LoVo (cell line): ENCODE measurements around the gene MYH11.

ENCODE experiments used
- DNase-seq: peaks from one replicate; pipeline ENCODE4 v3.0.0-alpha.2; 2016; ENCODE audit warnings: low spot score

The MYH11 gene

GRCh38 chr16:15856901-15857698 is at the start of gene MYH11:
Gene MYH11, minus strand, starts transcription at chr16:15857028. Its CDS starts 18,776 bp downstream, at chr16:15838252.
- DNase-seq, result no peak

DNA sequence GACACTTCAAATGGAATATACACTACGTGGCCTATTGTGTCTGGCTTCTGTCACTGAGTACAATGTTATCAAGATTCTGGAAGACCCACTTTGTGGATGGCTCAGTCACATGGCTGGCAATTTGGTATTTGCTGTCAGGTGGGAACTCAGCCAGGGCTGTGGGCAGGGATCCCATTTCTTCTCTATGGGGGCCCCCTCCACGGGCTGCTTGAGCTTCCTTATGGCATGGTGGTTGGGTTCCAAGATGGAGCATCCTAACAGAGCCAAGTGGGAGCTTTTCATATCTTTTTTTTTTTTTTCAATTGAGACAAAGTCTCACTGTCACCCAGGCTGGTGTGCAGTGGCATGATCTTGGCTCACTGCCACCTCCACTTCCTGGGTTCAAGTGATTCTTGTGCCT is 49.6 kb upstream of the MYH11 start:
- DNase-seq, result no peak

GRCh38 chr16:15903960-15904359 is 47.1 kb upstream of the MYH11 start:
- no peak for DNase-seq

DNA sequence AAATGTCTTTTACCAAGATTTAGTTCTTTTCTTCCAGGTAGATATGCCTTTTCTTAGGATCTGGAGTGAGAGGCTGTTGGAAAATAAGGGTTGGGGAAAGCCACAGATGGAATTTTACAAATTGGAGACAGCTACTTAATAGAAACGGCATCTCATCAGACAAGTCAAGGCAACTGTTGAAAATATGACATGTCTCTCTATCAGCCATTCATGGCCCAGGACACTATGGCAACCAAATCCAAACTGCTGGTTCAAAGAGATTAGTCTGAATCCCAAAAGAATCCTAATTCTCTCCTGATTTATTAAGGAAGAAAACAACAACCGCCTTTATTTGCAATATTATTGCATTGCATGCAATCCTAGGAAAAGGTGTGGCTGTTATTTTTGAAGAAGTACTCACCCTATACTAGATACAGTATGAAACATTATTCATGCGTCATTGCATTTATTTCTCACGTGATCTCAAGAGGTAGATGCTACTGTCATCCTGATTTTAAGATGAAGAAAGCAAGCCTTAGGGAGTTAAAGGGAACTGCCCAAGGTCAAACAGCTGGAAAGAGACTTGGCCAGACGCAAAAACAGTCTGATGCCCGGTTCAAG is 44.2 kb upstream of the MYH11 start:
- no peak for DNase-seq

- DNase-seq, result no peak
Observed at GRCh38 chr16:15900357-15900756, 43.5 kb upstream of the MYH11 start.

DNA sequence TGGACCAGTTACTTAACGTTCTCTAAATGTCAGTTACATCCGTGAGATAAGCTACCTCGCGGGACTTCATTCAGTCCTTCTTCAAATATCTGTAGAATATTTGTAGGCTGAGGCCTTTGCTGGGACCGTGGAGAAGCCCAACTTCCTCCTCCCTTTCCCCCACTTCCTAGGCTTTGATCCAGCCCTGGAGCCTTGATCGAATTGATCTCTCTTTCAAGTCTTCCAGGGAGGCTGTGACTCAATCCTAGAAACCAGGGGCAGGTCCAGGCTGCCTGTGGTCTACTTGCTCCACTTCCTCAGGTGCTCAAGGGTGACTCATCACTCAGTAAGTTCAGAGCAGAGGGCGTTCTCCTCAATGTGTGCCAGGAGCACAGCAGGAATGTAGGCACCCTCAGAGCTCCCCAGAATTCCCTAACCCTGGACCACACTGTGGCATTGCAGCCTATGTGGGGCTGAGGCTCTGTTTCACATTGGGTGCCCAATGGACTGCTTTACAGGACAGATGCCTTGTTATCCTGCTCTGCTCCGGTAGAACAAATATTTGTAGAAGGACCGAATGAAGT is 42.8 kb upstream of the MYH11 start:
- DNase-seq, result peak; percentile 97

DNA sequence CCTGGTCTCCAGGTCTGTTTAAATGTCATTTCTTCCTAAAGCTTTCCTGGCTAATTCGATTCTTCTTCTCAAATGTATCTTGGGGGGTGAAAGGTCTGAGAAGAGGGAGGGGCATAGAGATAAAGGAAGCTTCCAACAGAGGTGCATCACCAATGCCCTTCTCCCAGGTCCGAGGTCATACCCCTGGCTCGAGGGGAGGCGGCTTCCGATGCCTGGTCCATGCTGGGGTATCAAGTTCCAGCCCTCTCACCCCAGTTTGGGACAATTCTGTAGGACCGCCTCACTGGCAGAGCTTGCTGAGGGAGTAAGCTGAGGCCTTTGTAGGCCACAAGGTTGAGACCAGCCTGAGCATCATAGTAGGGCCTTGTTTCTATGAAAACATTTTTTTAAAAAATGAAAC is 41.8 kb upstream of the MYH11 start:
- DNase-seq, result no peak

GRCh38 chr16:15897834-15898254 is 41.0 kb upstream of the MYH11 start:
- DNase-seq, result no peak

- DNase-seq, result no peak
Observed at GRCh38 chr16:15897121-15897780, 40.4 kb upstream of the MYH11 start.

DNA sequence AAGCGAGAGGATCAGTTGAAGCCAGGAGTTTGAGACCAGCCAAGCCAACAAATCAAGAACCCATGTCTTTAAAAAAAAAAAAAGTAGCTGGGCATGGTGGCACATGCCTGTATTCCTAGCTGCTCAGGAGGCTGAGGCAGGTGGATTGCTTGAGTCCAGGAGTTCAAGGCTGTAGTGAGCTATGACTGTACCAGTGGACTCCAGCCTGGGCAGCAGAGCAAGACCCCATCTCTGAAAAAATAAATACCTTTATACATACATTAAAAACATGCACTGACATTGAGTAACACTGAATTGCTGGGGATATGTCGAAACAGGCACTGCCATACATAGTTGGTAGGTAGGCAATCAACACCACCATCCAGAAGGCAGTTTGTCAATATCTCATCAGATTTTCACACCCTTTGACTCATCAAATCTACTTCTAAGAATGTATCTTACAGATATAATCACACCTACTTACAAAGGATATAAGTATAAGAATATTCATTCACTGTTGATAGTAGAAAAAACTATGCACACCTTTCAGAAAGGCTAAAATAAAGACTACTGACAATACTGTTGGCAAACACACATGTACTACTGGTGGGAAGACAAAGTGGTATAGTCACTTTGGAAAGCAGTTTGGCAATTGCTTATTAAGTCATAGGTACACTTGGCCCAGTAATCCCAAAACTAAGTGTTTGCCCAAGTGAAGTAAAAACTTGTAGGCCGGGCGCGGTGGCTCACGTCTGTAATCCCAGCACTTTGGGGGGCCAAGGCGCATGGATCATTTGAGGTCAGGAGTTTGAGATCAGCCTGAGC is 37.9 kb upstream of the MYH11 start:
- DNase-seq, result no peak

DNA sequence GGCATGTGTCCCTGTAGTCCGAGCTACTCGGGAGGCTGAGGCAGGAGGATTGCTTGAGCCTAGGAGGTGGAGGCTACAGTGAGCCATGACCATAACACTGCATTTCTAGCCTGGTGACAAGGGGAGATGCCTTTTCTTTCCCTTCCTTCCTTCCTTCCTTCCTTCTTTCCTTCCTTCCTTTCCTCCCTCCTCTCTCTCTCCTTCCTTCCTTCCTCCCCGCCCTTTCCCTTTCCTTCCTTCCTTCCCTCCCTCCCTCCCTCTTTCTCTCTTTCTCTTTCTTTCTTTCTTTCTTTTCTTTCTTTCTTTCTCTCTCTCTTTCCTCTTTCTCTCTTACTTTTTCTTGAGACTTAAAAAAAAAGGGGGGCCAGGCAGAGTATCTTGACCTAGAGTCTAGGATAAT is 34.7 kb upstream of the MYH11 start:
- DNase-seq, result no peak

- peak; percentile 99 for DNase-seq
Observed at GRCh38 chr16:15888072-15888976, 31.5 kb upstream of the MYH11 start, which contains the start of gene CEP20. Gene CEP20, minus strand, starts transcription at chr16:15888603. Its CDS starts 18 bp downstream, at chr16:15888585.

- DNase-seq, result no peak
Observed at GRCh38 chr16:15887283-15887682, 30.5 kb upstream of the MYH11 start.

- DNase-seq, result no peak
Observed at GRCh38 chr16:15886078-15886477, 29.2 kb upstream of the MYH11 start.

- no peak for DNase-seq
Observed at GRCh38 chr16:15885560-15886001, 28.8 kb upstream of the MYH11 start.

DNA sequence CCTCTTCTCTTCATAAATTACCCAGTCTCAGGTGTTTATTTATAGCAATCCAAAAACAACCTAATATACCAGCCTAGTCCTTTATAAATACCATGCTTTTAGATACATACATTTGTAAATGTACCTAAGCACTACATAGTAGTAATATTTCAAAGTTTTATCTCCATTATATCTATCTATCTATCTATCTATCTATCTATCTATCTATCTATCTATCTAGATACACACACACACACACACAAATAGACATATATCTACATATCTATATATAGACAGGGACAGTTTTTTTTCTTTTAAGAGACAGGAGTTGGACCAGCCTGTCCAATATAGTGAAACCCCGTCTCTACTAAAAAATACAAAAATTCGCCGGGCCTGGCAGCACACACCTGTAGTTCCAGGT is 25.7 kb upstream of the MYH11 start:
- no peak for DNase-seq

DNA sequence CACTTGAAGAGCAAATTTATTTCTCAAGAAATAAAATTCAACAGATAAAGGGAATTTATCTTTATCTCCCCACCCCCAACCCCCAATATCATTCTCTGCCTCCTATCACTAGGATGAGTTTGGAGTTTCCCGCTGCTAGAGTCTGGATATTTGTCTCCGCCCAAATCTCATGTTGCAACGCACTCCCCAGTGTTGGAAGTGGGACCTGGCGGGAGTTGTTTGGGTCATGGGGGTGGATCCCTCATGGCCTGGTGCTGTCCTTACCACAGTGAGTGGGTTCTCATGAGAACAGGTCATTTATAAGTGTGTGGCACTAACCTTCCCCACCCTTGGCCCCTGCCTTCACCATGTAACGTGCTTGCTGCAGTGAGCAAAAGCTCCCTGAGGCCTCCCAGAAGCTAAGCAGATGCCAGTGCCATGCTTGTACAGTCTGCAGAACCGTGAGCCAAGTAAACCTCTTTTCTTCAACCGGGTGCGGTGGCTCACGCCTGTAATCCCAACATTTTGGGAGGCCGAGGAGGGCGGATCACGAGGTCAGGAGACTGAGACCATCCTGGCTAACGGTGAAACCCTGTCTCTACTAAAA is 25.1 kb upstream of the MYH11 start:
- DNase-seq, result no peak

- no peak for DNase-seq
Observed at GRCh38 chr16:15880434-15881308, 23.8 kb upstream of the MYH11 start.

DNA sequence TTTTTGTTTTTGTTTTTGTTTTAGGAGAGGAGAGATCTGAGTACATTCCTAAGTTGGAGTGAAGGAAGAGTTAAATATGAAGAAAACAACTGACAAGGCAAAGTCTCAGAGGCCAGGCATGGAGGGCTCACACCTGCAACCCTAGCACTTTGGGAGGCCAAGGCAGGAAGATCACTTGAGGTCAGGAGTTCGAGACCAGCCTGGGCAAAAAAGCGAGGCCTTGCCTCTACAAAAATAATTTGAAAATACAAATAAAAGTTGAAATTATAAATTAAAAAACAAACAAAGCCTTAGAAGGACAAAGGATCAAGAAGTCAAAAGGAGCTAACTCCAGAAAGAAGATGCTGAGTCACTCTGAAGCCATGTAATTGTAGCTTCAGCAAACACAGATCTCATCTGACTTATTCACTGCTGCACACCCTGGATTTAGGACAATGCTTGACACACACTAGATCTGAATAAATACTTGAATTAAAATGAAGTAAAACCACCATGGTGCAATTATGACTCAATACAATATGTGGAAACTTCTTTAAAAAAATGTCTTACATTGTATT is 22.5 kb upstream of the MYH11 start:
- DNase-seq, result peak; percentile 14
